Lung (tissue), 12 donors: Measurements from ENCODE around the gene CFAP251. TPM values are rescaled to one million over a fixed set of nuclear protein-coding genes. Genes with fewer than 3 reads are reported as not detected.

Experiments used
- ATAC-seq: fragments of 200-7000 bp; cut with Tn5 transposase; one replicate; pipeline ENCODE4 v1.9.1; 2020; ENCODE audit warnings: moderate number of reproducible peaks; ENCODE audit not compliant: insufficient read depth, low FRiP score
- DNase-seq, 3 donors: peaks; one replicate each; pipeline ENCODE4 v3.0.0-alpha.2; 2013 to 2017
- H3K27ac ChIP-seq, 2 donors: one replicate each; pipeline ENCODE4 v1.5.1; 2013; ENCODE audit warnings: mild to moderate bottlenecking in 2 of 2, moderate library complexity in 2 of 2, control low read depth in 1 of 2, inconsistent platforms in 1 of 2, low read depth in 1 of 2, low read length in 1 of 2
- H3K27me3 ChIP-seq, 3 donors: one replicate each; pipeline ENCODE4 v1.5.1; 2013; ENCODE audit warnings: low read length in 2 of 3; ENCODE audit not compliant: control insufficient read depth in 3 of 3, insufficient read depth in 3 of 3
- H3K36me3 ChIP-seq, 4 donors: one replicate each; pipeline ENCODE4 v1.5.1; 2013; ENCODE audit warnings: low read length in 4 of 4, mild to moderate bottlenecking in 1 of 4, moderate library complexity in 1 of 4; ENCODE audit not compliant: control insufficient read depth in 4 of 4, insufficient read depth in 4 of 4
- H3K4me1 ChIP-seq, 5 donors: one replicate each; pipeline ENCODE4 v1.5.1; 2013; ENCODE audit warnings: low read length in 5 of 5, mild to moderate bottlenecking in 2 of 5, moderate library complexity in 1 of 5; ENCODE audit not compliant: control insufficient read depth in 5 of 5, insufficient read depth in 5 of 5
- H3K4me3 ChIP-seq: one replicate; pipeline ENCODE4 v1.5.1; 2013; ENCODE audit warnings: mild to moderate bottlenecking, control low read depth, moderate library complexity
- H3K9ac ChIP-seq, 2 donors: one replicate each; pipeline ENCODE4 v1.5.1; 2013; ENCODE audit warnings: low read length in 2 of 2, control low read depth in 1 of 2; ENCODE audit not compliant: insufficient read depth in 1 of 2
- H3K9me3 ChIP-seq, 4 donors: one replicate each; pipeline ENCODE4 v1.5.1; 2013; ENCODE audit warnings: low read length in 3 of 4, mild to moderate bottlenecking in 1 of 4, moderate library complexity in 1 of 4; ENCODE audit not compliant: control insufficient read depth in 4 of 4, insufficient read depth in 3 of 4
- CTCF ChIP-seq: IDR thresholded peaks from 2 replicates; pipeline ENCODE4 v1.5.1; 2012; ENCODE audit warnings: mild to moderate bottlenecking; ENCODE audit errors: control extremely low read depth, extremely low read depth
- WGBS, 2 donors: extraction: QIAGEN DNeasy Blood & Tissue Kit; methylation state at CpG; one replicate each; pipeline ENCODE4 v1.1.7; 2013; 5-methylcytosine and 5-hydroxymethylcytosine counted together
- polyA plus RNA-seq, 2 donors: library from polyadenylated mRNA; stranded (reverse); fragments of 200-250 nt; gene quantifications; one replicate each; pipeline ENCODE4 v1.2.1, GENCODE V29; 2013
- total RNA-seq, 2 donors: library from RNA; depleted of rRNA in 1 of 2; stranded (reverse); fragments of >200 nt in 1 of 2; gene quantifications; one replicate each; pipeline ENCODE4 v1.2.1, GENCODE V29; 2014 to 2021
- donor health status: control.
- donor health status: control.
- donor health status: Bipolar disorder and iron deficiency.
- donor health status: healthy.
- donor health status: DM: yes; HTN: yes; CAD: no.

Gene CFAP251
- total and polyA plus RNA-seq, 4 donors: 6.9 to 35.4 (median 15.6) TPM

GRCh38 chr12:121957861-121958515 lies 39.6 kb downstream of the CFAP251 start:
- H3K4me3 ChIP-seq: no peak overlapping the region
- no peak overlapping the region for H3K27ac ChIP-seq
- no peaks in the 10 kb centered on the region for H3K27me3 ChIP-seq
- no peak for ATAC-seq
- WGBS, 2 donors: 84 to 87% methylated on average over 6 of the region's 6 CpGs
- TF ChIP-seq CTCF: no peak
- H3K36me3 ChIP-seq: no peaks in the 10 kb centered on the region
- H3K9me3 ChIP-seq: no peaks in the 10 kb centered on the region
- no peak for DNase-seq
- H3K4me1 ChIP-seq: no peaks in the 10 kb centered on the region
- no peak overlapping the region for H3K9ac ChIP-seq

- no peaks in the 10 kb centered on the region for H3K4me1 ChIP-seq
- no peaks in the 10 kb centered on the region for H3K27me3 ChIP-seq
- DNase-seq (no peak), ATAC-seq (no peak)
- H3K4me3 ChIP-seq: no peak overlapping the region
- TF ChIP-seq CTCF: no peak
- H3K9ac ChIP-seq: no peak overlapping the region
- H3K9me3 ChIP-seq: no peaks in the 10 kb centered on the region
- no peak overlapping the region for H3K27ac ChIP-seq
- no peaks in the 10 kb centered on the region for H3K36me3 ChIP-seq
- WGBS, 2 donors: 75 to 78% methylated on average over 21 of the region's 21 CpGs
Observed at GRCh38 chr12:121958541-121959240, 40.3 kb downstream of the CFAP251 start.

GRCh38 chr12:121960541-121960940 lies 42.1 kb downstream of the CFAP251 start:
- 95 to 96% methylated on average over 7 of the region's 7 CpGs for WGBS, 2 donors
- no peak for DNase-seq

More at GRCh38 chr12:121960541-121960940, 42.1 kb downstream of the CFAP251 start:
- Histone ChIP-seq H3K36me3 (no peaks in the 10 kb centered on the region), H3K9ac (no peak overlapping the region), H3K27ac (no peak overlapping the region), H3K27me3 (no peaks in the 10 kb centered on the region), H3K4me1 (peaks cover 0 to 6% (median 0%) of the 10 kb centered on the region in 5 donors), H3K9me3 (no peaks in the 10 kb centered on the region), H3K4me3 (no peak overlapping the region)
- ATAC-seq: no peak
- no peak for TF ChIP-seq CTCF
